Glomerular endothelial cell (primary cell): Measurements from ENCODE around the gene CPA5. TPM values are rescaled to one million over a fixed set of nuclear protein-coding genes. Genes with fewer than 3 reads are reported as not detected.
"Not testable (repeated sequence)": the region's sequence is repeated elsewhere in the genome, so short reads cannot be mapped to it uniquely, and the experiment has no call there.

ENCODE experiments used
- DNase-seq: peaks from one replicate; pipeline ENCODE4 v3.0.0-alpha.2; 2011; ENCODE audit warnings: low read depth, low spot score; ENCODE audit errors: extremely low read depth
- total RNA-seq: library from RNA; depleted of rRNA; stranded (reverse); fragments of >200 nt; gene quantifications from 2 replicates; pipeline ENCODE4 v1.2.3, GENCODE V29; 2015

Gene CPA5
- total RNA-seq, 1 donor from 2014 or later = not detected

GRCh38 chr7:130374507-130374906 is 29.9 kb downstream of the CPA5 start:
- no peak for DNase-seq

DNA sequence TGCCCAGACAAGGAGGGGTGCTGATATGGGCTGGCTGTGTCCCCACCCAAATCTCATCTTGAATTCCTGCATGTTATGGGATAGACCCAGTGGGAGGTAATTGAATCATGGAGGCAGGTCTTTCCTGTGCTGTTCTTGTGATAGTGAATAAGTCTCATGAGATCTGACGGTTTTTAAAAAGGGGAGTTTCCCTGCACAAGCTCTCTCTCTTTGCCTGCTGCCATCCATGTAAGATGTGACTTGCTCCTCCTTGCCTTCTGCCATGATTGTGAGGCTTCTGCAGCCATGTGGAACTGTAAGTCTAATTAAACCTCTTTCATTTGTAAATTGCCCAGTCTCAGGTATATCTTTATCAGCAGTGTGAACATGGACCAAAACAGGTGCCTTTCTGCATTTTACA is 31.8 kb downstream of the CPA5 start:
- DNase-seq = not testable (repeated sequence)

DNA sequence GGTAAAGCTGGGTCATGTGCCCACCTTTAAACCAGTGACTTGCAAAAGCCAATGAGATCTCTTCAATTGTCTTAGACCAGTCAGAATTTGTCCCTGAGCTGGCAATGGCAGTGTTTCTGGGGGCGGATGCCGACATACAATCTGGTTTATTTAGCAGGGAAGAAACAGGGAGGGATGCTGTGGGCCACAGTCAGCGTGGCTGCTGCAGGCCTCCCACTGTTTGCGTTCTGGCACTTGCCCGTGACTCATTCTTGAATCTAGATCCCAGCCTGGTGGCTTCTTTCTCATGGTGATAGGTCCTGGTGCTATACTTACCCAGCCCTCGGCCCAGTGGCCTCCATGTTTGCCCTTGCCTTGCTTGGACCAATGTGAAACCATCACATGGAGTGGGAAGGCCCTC is 32.6 kb downstream of the CPA5 start:
- no peak for DNase-seq

GRCh38 chr7:130379019-130379418 is 34.4 kb downstream of the CPA5 start:
- no peak for DNase-seq

GRCh38 chr7:130379532-130379920 is 34.9 kb downstream of the CPA5 start:
- DNase-seq = no peak

DNA sequence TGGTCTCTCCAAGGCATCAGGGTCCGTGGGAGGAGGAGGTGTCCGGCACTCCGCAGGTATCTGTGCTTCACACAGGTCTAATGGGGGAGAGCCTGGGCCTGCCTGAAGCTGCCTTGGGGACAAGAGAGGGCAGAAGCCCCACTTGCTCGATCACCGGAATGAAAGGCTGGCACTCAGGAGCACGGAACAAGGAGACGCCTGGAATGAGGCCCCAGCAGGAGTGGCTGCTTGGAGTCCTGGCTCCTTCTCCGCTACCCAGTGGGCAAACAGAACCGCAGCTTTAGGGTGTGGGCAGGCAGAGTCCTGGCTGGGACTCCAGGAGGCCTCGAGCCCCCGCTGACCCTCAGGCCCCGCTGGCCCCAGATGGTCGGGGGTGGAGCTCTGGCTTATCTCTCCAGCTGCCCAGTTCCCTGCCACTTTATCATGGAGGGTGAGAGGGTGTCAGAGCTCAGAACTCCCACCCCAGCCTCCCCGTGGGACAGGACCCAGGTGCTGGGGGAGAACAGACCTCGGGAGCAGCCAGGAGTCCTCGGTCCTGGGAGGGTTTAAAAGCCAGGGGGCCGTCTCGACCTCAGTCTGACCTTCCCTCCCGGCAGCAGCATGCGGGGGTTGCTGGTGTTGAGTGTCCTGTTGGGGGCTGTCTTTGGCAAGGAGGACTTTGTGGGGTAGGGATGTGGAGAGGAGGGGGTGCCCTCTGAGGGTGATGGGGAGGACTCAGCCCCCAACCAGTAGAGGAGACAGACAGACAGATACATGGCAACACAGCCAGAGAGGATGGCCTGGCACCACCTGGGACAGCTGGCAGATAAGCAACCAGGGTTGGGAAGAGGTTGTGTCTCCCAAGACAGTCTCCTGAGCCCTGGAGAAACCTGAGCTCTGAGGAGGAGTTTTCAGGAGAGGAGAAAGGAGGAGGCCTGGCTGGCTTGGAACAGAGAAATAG is 35.6 kb downstream of the CPA5 start, which contains the start of gene CPA1:
TSS of gene CPA1 (plus strand) at position 574 of the 940 bp plus-strand sequence. CDS start at position 601, 27 bp downstream.
- DNase-seq = no peak

DNA sequence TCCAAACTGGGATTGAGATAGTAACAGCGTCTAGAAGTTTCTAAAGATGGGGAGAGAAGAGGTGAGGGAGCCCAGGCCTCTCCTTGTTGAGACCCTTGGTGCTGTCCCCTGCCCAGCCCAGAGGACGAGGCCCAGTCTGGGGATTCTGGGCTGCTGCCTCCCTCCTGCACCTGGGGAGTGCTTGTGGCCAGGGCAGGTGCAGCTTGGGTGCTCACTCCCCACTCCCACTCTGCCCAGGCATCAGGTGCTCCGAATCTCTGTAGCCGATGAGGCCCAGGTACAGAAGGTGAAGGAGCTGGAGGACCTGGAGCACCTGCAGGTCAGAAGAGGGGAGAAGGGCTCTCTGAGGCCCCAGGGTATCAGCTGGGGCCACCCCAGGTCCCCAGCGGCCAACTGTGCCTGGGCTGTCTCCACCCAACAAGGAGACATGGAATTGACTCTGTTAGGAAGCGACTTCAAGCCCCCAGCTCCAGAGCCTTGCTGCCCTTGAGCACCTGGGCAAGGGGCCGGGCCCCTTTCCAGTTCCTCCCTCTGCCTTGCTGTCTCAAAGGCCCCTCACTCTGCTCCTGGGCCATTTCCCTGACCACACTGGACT is 36.3 kb downstream of the CPA5 start:
- no peak for DNase-seq

- no peak for DNase-seq
These were observed 37.1 kb downstream of the CPA5 start for GRCh38 chr7:130381468-130382312.

- no peak for DNase-seq
These were observed 38.8 kb downstream of the CPA5 start for GRCh38 chr7:130383187-130383980.

DNA sequence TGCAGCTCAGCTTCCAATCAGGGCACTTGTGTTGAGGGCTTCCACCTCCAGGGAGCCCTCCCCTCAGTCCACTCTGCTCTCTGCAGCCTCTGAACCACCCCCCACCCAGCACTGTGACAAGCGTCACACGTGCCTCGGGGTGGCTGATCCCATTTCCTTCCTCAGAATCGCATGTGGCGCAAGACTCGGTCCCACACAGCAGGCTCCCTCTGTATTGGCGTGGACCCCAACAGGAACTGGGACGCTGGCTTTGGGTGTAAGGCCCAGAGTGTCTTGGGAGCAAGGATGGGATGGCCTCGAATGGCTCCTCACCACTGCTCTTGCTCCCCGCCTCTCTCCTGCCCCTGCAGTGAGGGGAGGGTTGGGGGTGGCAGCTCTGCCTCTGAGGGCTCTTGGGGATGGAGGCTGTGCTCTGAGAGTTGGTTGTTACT is 39.8 kb downstream of the CPA5 start:
- no peak for DNase-seq

DNA sequence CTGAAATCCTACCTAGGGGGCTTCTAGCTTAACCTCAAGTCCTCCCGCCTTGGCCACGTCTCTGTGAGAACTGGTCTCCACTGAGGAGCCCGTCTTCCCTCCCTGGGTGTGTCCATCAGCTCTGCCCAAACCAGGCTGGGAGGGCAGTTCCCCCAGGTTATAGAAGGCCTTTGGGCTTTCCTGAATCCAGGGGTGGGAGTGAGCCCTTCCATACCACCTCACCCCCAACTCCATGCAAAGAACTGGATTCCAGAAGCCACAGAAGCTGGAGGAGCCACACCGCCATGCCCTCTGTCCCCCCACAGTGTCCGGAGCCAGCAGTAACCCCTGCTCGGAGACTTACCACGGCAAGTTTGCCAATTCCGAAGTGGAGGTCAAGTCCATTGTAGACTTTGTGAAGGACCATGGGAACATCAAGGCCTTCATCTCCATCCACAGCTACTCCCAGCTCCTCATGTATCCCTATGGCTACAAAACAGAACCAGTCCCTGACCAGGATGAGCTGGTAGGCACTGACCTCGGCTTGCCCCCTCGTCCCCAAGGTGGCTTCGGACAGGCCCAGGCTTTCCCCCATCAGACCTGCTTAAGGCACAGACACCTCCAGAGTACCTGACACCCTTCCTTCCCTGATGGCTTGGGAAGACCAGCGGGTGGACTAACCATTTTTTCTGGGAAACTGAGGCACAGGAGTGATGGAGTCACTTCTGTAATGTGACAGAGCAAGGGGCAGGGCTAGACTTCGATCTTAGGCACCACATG is 40.4 kb downstream of the CPA5 start:
- no peak for DNase-seq

DNA sequence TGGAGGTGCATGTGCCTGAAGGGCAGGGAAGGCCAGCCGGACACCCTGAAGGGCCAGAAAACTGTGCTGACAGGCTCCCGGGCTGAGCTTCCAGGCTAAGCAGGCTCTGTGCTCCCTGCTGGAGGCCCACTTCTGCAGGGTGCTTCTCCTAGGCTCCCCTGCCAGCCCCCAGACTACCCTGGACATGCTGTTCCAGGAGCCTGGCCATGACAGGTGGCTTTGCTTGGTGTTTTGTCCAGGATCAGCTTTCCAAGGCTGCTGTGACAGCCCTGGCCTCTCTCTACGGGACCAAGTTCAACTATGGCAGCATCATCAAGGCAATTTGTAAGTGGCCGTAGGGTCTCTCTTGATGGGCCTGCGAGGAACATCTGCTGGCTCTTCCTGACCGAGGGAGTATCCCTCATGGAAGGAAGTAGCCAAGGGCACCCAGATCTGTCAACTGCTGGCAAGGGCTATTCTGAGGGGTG is 41.0 kb downstream of the CPA5 start:
- DNase-seq = no peak

GRCh38 chr7:130386876-130387275 is 42.3 kb downstream of the CPA5 start:
- no peak for DNase-seq

DNA sequence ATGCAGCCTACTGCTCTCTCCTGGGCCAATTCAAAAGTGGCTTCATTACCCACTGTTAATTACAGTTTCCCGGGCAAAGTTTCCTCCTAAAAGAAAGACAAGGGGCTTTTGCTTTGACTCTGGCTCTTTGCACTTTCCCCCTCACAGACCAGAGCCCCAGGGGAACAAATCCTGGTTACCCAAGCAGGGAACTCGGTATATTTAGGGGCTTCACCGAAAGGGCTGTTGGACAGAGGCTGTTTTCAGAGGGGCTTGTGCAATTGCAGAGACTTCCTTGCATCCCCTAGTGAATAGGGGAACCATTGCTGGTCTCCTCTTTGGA is 42.7 kb downstream of the CPA5 start:
- DNase-seq = no peak

DNA sequence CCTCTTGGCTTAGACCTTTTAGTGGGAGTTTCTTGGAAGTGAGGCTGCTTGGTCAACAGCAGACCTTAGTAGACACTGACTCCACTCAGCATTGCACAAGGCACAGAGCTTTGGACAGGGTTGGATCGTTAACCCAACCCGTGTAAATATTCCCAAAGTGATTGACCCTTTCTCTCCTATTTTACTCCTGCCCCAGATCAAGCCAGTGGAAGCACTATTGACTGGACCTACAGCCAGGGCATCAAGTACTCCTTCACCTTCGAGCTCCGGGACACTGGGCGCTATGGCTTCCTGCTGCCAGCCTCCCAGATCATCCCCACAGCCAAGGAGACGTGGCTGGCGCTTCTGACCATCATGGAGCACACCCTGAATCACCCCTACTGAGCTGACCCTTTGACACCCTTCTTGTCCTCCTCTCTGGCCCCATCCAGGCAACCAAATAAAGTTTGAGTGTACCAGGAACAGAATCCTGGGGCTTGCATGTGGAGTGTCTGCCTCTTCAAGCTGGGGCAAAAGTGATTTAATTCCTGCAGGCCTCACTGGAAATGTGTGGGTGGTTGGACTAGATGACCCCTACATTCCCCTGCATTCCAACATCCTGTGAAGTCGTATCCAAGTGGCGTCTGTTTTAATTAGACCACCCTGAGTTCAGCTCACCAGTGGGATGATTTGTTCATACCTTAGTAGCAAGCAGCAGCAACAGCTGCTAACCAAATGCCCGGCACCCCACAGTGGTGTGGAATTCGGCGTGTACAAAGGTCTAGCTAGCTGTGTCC is 43.2 kb downstream of the CPA5 start:
- DNase-seq = no peak

DNA sequence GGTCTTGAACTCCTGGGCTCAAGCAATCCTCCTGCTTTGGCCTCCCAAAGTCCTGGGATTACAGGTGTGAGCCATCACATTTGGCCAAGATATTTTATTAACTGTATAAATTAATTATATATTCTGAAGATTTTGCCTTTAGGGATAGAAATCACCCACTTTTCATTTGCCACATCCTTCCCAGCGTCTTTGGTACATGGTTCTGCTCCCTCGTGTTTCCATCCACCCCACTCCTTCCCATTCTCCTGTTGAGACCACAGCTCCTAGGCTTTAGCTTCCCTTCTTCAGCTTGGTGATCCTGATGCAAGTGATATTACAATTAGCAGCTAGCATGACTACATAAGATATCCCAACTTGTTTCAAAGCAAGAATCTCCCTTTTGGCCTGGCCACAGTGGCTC is 44.1 kb downstream of the CPA5 start:
- DNase-seq = no peak

DNA sequence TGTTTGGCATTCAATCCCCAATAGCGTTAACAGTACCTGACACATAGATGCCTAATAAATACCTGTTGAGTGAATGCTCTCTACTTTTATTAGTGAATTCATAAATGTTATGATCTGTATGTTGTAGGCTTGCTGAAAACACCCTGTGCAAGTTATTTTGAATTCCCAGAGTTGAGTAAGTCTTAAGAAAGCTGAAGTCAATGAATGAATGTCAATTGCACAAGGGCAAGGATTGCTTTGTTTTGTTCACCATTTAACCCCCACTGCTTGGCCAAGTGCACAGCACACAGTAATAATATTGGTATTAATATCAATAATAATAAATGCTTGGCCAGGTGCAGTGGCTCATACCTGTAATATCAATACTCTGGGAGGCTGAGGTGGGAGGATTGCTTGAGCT is 45.9 kb downstream of the CPA5 start:
- DNase-seq = no peak

- DNase-seq = no peak
These were observed 48.5 kb downstream of the CPA5 start for GRCh38 chr7:130393101-130393561.
